Upper lobe of right lung (tissue), 1 donor: Measurements from ENCODE around the gene TANK. TPM values are rescaled to one million over a fixed set of nuclear protein-coding genes. Genes with fewer than 3 reads are reported as not detected.

Experiments used
- ATAC-seq: fragments of 200-7000 bp; cut with Tn5 transposase; one replicate; pipeline ENCODE4 v1.9.1; 2020; ENCODE audit warnings: mild to moderate bottlenecking, moderate library complexity
- DNase-seq: peaks from one replicate; pipeline ENCODE4 v3.0.0-alpha.2; 2020
- H3K27ac ChIP-seq: fragments of 200-600 bp; one replicate; pipeline ENCODE4 v1.8.0; 2022
- H3K27me3 ChIP-seq: fragments of 200-600 bp; one replicate; pipeline ENCODE4 v1.8.0; 2022; ENCODE audit warnings: mild to moderate bottlenecking
- H3K36me3 ChIP-seq: fragments of 200-600 bp; one replicate; pipeline ENCODE4 v1.8.0; 2022
- H3K4me1 ChIP-seq: fragments of 200-600 bp; one replicate; pipeline ENCODE4 v1.8.0; 2022
- H3K4me3 ChIP-seq: fragments of 200-600 bp; one replicate; pipeline ENCODE4 v1.8.0; 2022; ENCODE audit warnings: mild to moderate bottlenecking
- H3K9me3 ChIP-seq: fragments of 200-600 bp; one replicate; pipeline ENCODE4 v1.8.0; 2022
- CTCF ChIP-seq: fragments of 200-600 bp; IDR thresholded peaks from one replicate; pipeline ENCODE4 v1.8.0; 2022; ENCODE audit warnings: antibody characterized with exemption
- intact Hi-C: fragments of 100-400 bp; cut with DNase I; formaldehyde crosslinking; loops from one replicate; pipeline ENCODE4 v1.11.0; 2022
- total RNA-seq: library from RNA; stranded (reverse); fragmentation: NEBNext Ultra II Directional; extraction: Animal tissue kit (Norgen Biotek cat#: 25700); gene quantifications from one replicate; pipeline ENCODE4 v1.2.1, GENCODE V29; 2021
- donor health status: DM: no; HTN: yes; CAD: no; lungs with severe emphysema.

The TANK gene
- total RNA-seq, 1 donor from 2014 or later, result 79.6 TPM

- Histone ChIP-seq H3K4me1 (peaks cover 30% of the 10 kb centered on the region), H3K4me3 (no peak overlapping the region), H3K27me3 (no peaks in the 10 kb centered on the region), H3K36me3 (no peaks in the 10 kb centered on the region), H3K27ac (peak overlapping the region; percentile 82), H3K9me3 (no peaks in the 10 kb centered on the region)
- no peak for TF ChIP-seq CTCF
- ATAC-seq (peak; percentile 57), DNase-seq (no peak)
- intact Hi-C loops, result no loop called here
Measured at GRCh38 chr2:161134547-161135518, 25.4 kb upstream of the TANK start.

- ATAC-seq, result peak; percentile 41
- Histone ChIP-seq H3K9me3 (no peaks in the 10 kb centered on the region), H3K36me3 (no peaks in the 10 kb centered on the region), H3K4me1 (peaks cover 42% of the 10 kb centered on the region), H3K4me3 (peak overlapping the region; percentile 46), H3K27ac (peak overlapping the region; percentile 82), H3K27me3 (no peaks in the 10 kb centered on the region)
- no peak for DNase-seq
- TF ChIP-seq CTCF, result no peak
- intact Hi-C loops, result no loop called here
Measured at GRCh38 chr2:161135951-161136593, 24.2 kb upstream of the TANK start.

- no peaks in the 10 kb centered on the region for H3K9me3 ChIP-seq
- DNase-seq (no peak), ATAC-seq (peak; percentile 91)
- peaks cover 42% of the 10 kb centered on the region for H3K4me1 ChIP-seq
- H3K27ac ChIP-seq, result peak overlapping the region; percentile 82
- intact Hi-C loops, result no loop called here
- no peaks in the 10 kb centered on the region for H3K36me3 ChIP-seq
- no peak for TF ChIP-seq CTCF
- H3K4me3 ChIP-seq, result peak overlapping the region; percentile 46
- H3K27me3 ChIP-seq, result no peaks in the 10 kb centered on the region
Measured at GRCh38 chr2:161136696-161137324, 23.4 kb upstream of the TANK start.

- peak overlapping the region; percentile 8 for H3K27ac ChIP-seq
- H3K4me3 ChIP-seq, result peak overlapping the region; percentile 46
- H3K4me1 ChIP-seq, result peaks cover 42% of the 10 kb centered on the region
- intact Hi-C loops, result no loop called here
- no peaks in the 10 kb centered on the region for H3K27me3 ChIP-seq
- H3K36me3 ChIP-seq, result no peaks in the 10 kb centered on the region
- no peaks in the 10 kb centered on the region for H3K9me3 ChIP-seq
- ATAC-seq, result peak; percentile 27
- TF ChIP-seq CTCF, result no peak
- no peak for DNase-seq
Measured at GRCh38 chr2:161138429-161138828, 21.8 kb upstream of the TANK start.

GRCh38 chr2:161139098-161139987 lies 20.9 kb upstream of the TANK start:
- DNase-seq (no peak), ATAC-seq (peak; percentile 24)
- peak overlapping the region; percentile 46 for H3K4me3 ChIP-seq
- peaks cover 41% of the 10 kb centered on the region for H3K4me1 ChIP-seq
- intact Hi-C loops, result no loop called here
- no peaks in the 10 kb centered on the region for H3K27me3 ChIP-seq
- peak overlapping the region; percentile 14 for H3K27ac ChIP-seq
- TF ChIP-seq CTCF, result no peak
- H3K9me3 ChIP-seq, result no peaks in the 10 kb centered on the region
- no peaks in the 10 kb centered on the region for H3K36me3 ChIP-seq
